ENCODE measurements around the gene ARRDC3.
A peak's percentile ranks its signal among the peaks of the same experiment; 100 is the strongest.

The ARRDC3 gene

DNA sequence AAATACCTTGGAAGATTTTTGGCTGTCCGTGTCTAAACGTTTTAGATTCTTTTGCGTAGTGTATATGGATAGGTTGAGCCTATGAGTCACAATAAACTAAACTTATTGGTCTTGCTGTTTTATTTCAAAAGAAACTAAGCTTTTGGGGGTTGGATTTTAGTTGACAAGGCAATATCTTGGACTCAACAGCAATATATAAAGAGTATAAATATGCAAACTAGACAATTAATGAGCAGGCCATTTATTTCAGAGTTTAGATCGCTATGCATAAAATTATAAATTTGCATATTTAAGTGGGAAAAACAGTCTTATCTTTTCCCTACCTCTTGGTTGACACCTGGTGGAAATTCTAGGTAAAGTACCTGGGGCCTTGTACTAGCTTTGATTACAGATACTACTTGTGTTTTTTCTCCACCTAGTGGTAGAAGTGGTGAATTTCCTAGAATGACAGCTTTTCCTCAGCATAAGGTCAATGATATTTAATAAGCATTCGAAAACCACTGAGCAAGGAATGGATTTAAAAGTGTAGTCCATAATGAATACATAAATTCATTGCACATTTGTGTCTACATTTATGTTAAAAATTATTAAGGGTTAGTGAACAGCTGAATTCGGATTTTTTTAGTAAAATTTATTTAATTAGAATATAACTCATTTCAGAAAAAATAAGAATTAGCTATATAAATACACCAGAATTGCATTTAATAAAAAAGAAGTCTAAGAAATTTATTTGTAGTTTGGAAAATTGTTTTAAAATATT lies 1.7 kb upstream of the ARRDC3 start:
- peak; percentile 60 for DNase-seq (ENCODE audit: low read depth, low spot score)

DNA sequence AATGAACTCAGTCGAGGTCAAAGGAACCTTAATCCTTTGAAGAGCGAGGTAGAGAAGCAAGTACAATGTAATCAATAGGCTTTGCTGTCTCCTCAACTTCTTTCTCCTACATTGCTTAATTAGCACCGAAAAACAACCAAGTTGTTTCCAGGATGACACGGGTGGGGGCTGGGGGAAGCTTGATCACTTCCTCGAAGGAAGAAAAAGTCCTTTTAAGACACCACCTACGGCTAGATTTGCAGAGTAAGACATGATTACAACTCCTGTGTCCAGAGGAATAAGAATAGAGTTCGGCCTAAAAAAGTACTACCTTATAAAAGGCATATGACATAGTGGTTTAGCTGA lies 811 bp upstream of the ARRDC3 start:
- DNase-seq (ENCODE audit: low read depth, low spot score) = no peak

DNA sequence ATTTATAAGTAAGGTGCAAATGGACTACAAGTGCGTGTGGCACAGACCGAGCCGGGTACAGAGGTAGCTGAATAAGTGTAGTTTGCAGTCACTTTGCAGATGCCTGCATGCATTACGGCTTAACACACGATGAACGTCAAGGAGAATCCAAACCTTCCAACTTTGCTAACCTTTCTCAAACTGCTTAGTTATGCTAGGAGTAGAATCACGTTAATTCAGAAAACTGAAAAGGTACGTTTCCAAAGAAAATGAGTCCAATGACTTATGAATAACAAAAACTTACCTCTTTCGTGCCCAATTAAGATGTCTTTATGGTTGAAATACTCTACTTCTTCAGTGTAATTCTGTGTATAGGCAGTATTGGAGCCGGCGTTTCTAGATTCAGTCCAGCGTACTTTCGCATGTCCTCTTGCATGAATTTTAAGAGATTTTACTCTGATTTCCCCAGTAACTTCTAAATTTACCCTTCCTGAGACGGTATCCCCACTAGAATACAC lies 539 bp downstream of the ARRDC3 start:
- no peak for DNase-seq (ENCODE audit: low read depth, low spot score)

DNA sequence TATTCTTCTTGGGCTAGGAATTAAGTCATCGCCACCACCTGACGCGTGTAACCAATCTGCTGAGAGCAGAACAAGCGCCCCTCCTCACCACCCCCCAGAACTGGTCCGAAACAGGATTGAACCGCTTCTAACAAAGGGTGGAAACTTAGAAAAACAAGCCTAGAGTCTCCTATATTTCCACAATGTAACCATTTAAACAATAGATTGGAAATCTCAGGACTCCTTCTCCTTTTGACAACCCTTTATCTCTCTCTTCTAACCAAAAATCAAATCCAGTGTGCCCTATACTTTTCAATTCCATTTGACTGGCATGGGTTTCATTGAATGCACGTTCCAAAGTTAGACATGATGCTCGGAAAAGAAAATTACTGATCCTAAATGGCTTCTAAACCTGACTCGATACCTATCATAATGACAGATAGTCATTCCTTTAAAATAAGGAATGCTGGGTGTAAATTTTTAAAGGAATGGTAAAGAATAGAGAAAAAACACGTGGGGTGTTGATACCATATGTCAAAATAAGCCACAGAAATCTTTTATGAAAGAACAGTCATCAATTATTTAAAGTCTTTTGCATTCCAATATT lies 1.2 kb downstream of the ARRDC3 start:
- DNase-seq (ENCODE audit: low read depth, low spot score) = no peak

DNA sequence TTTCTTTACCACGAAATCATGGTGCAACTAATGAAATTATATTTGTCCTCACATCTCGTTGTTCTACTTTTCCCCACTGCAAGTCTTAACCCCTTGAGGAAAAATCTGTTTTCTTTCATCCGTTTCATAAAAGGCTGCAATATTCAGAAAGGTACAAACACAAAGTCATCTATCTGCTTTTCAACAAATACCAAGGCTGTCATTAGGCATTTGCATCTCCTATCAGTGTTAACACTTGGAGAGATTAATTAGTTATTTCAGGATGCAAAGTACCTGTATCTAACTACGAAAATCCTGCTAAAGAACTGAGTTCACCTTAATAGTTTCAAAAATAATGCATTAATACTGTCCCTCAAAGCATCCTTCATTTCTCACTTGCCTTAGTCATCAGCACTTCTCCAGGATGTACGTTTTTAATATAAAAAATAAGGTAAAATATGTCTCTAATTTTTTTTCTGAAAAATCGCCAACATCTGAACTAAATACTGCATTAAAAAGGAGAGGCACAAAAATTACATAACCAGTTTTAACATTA lies 1.8 kb downstream of the ARRDC3 start:
- no peak for DNase-seq (ENCODE audit: low read depth, low spot score)

DNA sequence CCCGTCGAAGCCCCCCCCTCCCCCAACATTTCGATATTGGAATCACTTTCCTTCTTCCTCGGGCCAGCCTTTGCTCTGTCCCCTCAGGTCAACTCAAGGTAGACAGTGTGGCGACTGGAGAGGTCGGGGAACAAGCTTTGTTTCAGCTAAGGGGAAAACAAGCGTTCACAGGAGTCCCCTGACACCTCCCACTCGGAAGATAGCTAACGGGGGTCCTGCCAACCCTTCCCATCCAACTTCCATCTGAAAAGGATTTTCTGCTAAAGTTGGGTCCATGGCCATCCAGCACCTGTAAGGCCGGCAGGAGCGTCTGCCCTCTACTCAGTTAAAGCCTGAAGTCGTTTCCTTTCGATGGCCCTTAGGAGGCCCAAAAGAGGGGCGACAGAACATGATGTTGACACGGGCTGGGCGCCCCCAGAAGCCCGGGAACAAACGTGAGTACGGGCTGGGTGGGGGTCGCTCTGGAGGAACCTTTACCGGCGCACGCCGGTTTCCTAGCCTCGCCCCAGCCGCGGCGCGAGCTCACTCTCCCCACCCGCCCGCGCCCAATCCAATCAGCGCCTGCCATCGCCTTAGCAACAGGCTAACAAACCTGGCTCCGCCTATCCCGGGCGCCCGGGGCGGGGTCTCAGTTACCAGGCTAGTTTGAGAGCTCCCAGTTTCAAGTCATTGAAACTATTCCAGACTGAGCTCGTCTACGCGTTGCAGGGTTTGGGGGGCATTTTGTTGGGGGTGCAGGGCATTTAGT lies 2.5 kb downstream of the ARRDC3 start:
- peak; percentile 68 for DNase-seq (ENCODE audit: low read depth, low spot score)

DNA sequence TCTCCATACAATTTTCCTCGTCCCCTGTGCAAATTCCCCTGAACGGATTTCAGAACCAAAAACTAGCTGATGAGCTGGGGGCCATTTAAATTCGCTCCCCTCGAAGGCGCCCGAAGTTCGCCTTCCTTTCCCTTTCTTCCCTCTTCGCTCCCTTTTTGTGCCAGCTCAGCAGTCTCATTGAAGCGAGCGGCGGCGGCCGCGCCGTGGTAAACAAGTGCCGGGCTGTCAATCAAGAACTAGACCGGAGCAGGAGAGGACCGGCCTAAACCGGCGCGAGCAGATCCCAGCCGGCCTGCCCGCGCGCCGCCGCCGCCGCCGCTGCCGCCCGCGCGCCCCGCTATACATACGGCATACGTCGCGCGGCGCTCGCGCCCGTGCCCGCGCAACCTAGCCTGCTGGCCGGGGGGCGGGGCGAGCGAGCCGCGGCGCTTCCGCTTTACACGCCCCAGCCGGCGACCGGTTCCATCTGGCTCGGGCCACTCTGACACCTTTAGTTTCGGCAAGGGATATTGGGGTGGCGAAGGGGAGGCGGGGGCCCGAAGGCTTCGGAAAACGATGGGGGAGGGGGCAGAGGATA lies 3.1 kb downstream of the ARRDC3 start:
- DNase-seq (ENCODE audit: low read depth, low spot score) = peak; percentile 73

DNA sequence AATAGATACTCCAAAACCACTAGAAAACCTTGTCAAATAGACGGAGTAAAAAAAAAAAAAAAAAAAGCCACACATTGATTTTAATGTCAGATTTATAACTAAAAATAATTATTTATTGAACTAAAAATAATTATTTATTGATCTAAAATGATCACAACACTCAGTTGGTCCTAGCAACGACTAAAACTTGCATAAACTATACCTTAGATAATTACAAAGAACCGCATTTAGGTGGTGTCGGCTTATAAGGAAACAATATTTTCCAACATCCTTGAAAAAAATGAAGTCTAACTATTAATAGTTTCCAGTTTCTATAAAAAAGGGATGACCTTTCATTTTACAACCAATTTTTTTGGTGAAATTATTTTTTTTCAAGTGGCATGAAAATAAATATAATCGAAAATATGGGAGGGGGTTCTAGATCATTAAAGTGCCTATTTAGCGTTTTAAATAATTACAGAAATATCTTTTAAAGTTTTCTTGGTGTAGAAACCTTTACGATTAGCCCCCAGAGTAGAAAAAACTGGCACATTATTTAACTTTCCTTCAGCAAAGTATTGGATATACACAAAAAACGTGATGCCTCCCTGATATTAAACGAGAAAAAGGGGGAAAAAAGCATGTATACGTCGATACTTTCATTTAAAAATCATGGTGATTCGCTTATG lies 3.7 kb downstream of the ARRDC3 start:
- no peak for DNase-seq (ENCODE audit: low read depth, low spot score)

DNA sequence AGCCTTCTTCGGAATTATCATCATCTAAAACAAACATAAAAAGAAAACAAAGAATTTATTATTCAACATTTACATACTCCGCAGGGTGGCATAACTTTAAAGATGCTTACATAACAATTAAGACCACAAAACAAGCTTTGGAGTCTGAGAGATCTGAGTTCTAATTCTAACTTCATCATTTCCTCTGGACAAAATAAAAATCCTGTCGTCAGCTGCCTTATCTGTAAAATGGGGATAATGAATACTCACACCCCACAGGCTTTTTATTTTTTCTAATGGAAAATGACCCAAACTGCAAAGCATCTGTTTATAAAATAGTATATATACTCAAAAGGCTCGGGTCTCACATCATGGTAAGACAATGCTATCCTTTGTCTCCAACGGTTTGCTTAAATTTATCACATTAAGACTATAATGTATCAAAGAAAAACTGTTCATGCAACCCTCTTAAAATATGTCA lies 4.3 kb downstream of the ARRDC3 start:
- no peak for DNase-seq (ENCODE audit: low read depth, low spot score)

DNA sequence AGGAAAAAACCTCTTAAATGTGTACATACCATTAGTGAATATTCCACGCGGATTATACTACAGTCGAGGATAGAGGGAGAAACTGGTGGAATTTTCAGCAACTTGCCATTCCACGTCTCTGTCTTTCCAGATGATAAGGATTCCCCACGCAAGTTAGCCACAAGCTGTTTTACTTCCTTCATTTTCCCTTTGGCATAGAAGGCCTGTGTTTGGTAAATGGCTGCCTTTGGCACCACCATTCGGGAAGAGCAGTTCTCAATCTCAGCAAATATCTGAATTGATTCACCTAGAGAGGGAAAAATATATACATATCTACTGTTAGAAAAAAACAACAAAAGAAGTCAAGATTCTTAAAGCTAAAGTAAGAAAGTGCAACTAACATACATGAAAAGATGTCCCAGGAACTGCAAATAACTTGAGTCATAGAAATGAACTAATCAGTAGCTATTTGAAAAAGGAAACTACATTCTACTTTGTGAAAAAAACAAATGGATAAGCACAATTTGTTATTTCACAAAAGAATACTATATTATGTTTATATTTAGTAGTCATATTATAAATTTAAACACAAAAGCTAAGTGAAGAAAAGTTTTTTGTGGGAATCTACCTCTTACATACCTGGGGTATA lies 8.1 kb downstream of the ARRDC3 start:
- DNase-seq (ENCODE audit: low read depth, low spot score) = no peak

DNA sequence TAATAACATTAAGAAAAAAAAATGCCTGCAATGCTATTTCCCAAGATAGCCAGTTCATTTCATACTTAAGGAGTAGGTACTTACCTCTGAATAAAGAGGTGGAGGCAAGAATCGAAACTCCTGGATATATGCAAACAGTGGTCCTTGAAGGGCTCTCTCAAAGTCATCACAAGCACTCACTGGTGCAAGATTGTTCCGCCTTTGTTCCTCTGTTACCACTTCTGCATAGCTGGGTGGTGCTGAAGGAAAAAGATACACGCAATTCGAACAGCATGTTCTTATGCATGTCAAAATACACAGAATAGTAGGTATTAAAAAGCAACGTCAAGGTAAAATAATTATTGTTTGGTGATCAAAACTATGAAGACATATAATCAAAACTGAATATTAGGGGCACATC lies 9.5 kb downstream of the ARRDC3 start:
- DNase-seq (ENCODE audit: low read depth, low spot score) = no peak

DNA sequence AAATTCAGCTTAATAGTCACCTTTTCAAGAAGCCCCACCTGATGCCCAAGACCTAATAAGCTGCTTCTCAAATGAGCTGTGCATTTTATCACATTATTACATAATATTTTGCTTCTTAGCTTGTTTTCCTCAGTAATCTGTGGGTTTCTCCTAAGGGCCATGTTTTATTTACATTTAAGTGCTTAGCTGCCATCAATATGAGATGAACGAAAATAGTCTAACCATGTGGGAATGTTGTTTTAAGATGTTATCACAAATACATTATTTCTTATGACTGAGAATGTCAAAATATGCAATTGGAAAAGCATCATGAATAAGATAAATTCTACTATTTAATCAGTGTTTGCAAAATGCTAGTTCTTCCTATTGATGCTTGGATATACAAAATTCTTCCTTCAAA lies 10.1 kb downstream of the ARRDC3 start:
- DNase-seq (ENCODE audit: low read depth, low spot score) = no peak

DNA sequence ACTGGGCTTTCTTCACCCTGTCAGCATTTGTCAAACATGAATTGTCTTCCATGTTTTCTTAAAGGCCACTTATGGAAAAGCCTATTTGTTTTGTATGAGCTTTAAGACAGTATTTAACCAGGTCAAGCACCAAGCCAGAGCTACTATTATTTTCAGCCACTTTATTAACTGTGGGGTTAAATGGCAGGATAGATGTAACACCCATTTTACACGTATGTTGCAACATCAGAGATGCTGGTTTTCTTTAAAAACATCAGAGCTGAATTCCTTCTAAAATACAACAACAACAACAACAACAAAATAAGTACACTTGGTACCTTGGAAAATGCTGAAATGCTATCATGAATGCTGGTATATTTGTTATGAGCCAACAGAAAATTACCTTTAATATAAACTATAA lies 13.6 kb downstream of the ARRDC3 start:
- no peak for DNase-seq (ENCODE audit: low read depth, low spot score)

DNA sequence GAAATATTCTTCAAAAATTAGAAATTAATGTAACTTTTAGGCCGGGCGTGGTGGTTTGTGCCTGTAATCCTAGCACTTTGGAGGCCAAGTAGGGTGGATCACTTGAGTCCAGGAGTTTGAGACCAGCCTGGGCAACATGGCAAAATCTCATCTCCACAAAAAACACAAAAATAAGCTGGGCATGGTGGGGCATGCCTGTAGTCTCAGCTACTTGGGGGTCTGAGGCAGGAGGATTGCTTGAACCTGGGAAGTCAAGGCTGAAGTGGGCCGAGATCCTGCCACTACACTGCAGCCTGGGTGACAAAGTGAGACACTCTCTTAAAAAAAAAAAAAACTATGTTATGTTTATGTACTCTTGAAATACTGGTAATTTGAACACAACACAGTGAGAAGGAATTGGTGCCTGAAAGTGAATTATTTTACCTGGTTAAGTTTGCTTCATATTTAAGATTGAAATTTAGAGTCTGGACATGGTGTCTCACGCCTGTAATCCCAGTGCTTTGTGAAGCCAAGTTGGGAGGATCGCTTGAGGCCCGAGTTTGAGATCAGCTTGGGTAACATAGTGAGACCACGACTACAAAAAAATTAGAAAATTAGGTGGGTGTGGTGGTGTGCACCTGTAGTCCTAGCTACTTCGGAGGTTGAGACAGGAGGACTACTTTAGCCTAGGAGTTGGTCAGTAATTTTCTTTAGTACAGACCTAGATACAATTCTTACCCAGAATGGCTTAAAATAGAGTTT lies 15.0 kb downstream of the ARRDC3 start:
- no peak for DNase-seq (ENCODE audit: low read depth, low spot score)

DNA sequence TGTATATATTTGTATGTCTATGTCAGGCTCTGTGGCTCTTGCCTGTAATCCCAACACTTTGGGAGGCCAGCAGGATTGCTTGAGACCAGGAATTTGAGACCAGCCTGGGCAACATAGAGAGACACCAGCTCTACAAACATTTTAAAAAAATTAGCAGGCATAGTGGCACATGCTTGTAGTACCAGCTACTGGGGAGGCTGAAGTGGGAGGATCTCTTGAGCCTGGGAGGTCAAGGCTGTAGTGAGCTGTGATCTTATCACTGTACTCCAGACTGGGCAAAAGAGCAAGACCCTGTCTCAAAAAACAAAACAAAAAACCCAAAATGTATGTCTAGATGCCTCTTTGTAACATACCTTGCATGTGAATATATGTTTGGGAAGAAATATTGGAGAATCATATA lies 15.8 kb downstream of the ARRDC3 start:
- no peak for DNase-seq (ENCODE audit: low read depth, low spot score)

DNA sequence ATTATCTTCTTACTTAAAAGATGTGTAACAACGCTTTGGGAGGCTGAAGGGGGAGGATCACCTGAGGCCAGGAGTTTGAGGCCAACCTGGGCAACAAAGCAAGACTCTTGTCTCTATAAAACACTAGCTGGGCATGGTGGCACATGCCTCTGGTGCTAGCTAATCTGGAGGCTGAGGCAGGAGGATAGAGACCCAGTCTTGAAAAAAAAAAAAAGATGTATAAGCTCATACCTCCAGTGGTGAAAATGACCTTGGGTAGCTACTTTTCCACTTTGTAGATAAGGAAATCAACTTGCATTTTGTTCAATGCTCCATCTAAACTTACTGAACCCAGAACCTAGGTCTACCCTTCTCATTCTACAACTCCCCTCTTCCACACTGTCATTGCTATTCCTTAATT lies 16.6 kb downstream of the ARRDC3 start:
- DNase-seq (ENCODE audit: low read depth, low spot score) = no peak

DNA sequence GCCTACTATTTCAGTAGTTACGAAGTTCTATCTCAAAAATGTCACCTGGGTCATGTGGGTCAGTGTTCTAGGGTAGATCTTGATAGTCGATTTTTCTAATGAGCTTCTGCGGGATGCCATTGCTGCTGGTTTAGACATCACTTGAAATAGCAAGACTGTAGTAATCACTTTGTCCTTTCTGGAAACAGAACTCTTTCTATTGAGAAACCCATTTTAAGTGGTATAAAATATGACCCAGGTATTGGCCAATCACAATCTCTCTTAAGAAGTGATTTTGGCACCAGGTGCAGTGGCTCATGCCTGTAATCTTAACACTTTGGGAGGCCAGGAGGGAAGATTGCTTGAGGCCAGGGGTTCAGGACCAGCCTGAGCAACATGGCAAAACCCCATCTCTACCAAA lies 17.6 kb downstream of the ARRDC3 start:
- DNase-seq (ENCODE audit: low read depth, low spot score) = no peak

DNA sequence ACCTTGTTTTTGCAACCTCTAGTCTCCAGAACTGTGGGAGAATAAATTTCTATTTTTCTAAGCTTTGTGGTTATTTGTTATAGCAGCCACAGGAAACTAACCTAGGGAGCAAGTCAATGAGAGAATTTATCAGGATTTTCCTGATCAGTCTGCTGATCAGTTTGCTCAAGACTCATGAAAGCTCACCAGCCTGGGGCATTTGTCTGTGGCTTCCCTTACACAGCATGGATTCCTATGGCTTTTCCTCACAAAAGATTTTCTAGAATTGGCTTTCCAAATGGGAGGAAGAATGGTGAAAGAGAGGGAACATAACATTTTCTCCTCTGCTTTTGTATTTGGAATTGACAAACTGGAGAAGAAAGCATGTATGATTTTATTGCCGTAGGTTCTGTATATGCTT lies 20.2 kb downstream of the ARRDC3 start:
- no peak for DNase-seq (ENCODE audit: low read depth, low spot score)

DNA sequence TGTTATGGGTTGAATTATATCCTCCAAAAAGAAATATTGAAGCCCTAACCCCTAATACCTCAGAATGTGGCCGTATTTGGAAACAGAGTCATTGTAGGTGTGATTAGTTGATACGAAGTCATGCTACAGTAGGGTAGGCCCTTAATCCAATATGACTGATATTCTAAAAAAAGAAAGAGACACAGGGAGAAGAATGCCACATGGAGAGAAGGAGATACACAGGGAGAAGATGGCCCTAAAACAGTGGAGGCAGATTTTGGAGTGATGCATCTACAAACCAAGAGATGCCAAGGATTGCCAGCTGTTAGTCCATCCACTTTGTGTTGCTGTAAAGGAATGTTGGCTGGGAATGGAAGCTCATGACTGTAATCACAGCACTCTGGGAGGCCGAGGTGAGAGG lies 21.3 kb downstream of the ARRDC3 start:
- no peak for DNase-seq (ENCODE audit: low read depth, low spot score)

DNA sequence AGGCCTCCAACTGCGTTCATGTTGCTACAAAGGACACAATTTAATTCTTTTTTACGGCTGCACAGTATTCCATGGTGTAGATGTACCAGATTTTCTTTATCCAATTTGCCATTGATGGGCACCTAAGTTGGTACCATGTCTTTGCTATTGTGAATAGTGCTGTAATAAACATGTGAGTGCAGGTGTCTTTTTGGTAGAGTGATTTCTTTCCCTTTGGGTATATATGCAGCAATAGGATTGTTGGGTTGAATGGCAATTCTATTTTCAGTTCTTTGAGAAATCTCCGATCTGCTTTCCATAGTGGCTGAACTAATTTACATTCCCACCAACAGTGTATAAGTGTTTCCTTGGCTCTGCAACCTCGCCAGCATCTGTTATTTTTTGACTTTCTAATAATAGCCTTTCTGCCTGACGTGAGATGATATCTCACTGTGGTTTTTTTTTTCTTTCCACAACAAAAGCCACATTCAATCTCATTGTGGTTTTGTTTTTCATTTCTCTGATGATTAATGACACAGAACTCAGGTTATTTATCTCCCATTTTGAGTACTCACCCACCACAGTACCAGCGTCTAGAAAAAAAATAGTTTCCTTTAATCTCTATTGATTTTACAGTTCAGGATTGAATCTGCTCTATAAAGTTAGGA lies 21.9 kb downstream of the ARRDC3 start:
- DNase-seq (ENCODE audit: low read depth, low spot score) = no peak

Data from brain pericyte (primary cell).